Measurements from ENCODE around the gene SPIN1.

DNA sequence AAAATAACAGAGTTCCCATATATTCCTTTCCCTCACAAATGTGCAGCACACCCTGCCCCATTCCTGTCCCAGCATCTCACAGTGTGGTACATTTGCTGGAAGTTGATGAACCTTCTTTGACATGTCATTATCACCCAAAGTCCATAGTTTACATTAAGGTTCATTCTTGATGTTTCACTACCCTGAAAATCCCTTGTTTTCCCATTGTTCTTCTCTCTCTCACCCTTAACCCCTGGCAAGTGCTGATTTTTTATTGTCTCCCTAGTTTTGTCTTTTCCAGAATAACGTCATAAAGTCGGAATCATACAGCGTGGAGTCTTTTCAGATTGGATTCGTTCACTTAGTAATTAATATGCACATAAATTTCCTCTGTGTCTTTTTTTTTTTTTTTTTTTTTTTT lies 48.1 kb downstream of the SPIN1 start:
- TF ChIP-seq CBX8 (IDR thresholded peaks at IDR 0.05; ENCODE audit: borderline replicate concordance, low read depth, low read length) (no peak), CTCF (IDR thresholded peaks at IDR 0.05; ENCODE audit: control extremely low read depth in 1 of 3, insufficient read depth in 1 of 3, low read depth in 1 of 3, low read length in 3 of 3) (no peak), EZH2 (IDR thresholded peaks at IDR 0.05; ENCODE audit: low read depth, low read length, severe bottlenecking) (no peak), BACH1 (IDR thresholded peaks at IDR 0.05; ENCODE audit: low read length) (no peak), BCL11A (IDR thresholded peaks at IDR 0.05; ENCODE audit: low read depth in 2 of 2, low read length in 2 of 2) (no peak), TCF12 (IDR thresholded peaks at IDR 0.05; ENCODE audit: low read depth, low read length) (no peak), CREB1 (IDR thresholded peaks at IDR 0.05) (no peak), POLR2AphosphoS5 (IDR thresholded peaks at IDR 0.05; ENCODE audit: low read depth, low read length) (no peak), GABPA (IDR thresholded peaks at IDR 0.05; ENCODE audit: borderline replicate concordance, insufficient read depth, low read length) (no peak), POLR2A (IDR thresholded peaks at IDR 0.05; ENCODE audit: control extremely low read depth in 1 of 2, low read depth in 2 of 2, low read length in 2 of 2) (no peak), SIN3A (conservative IDR thresholded peaks at IDR 0.05 in 1 of 2, IDR thresholded peaks at IDR 0.05 in 1 of 2; ENCODE audit: low read depth in 1 of 2, low read length in 2 of 2) (no peak), ASH2L (IDR thresholded peaks at IDR 0.05; ENCODE audit: low read length) (no peak), RAD21 (IDR thresholded peaks at IDR 0.05 in 1 of 2, conservative IDR thresholded peaks at IDR 0.05 in 1 of 2; ENCODE audit: low read depth in 2 of 2, low read length in 2 of 2) (no peak)
- TF ChIP-seq, protein P1, sequence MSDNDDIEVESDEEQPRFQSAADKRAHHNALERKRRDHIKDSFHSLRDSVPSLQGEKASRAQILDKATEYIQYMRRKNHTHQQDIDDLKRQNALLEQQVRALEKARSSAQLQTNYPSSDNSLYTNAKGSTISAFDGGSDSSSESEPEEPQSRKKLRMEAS (IDR thresholded peaks at IDR 0.05): no peak
